CD4-positive, alpha-beta T cell treated with Interleukin-4 for 1 hour (primary cell): ENCODE data around the gene IGBP1.
A peak's percentile ranks its signal among the peaks of the same experiment; 100 is the strongest.
"Not testable (repeated sequence)": the region's sequence is repeated elsewhere in the genome, so short reads cannot be mapped to it uniquely, and the experiment has no call there.

Experiments used
- DNase-seq, 2 donors: peaks; one replicate each; pipeline ENCODE4 v3.0.0-alpha.2; 2020 to 2022

IGBP1 gene

GRCh38 chrX:70168238-70169188 lies 35.3 kb downstream of the IGBP1 start:
- no peak for DNase-seq

- no peak for DNase-seq
Measured at GRCh38 chrX:70169281-70169680, 36.0 kb downstream of the IGBP1 start.

GRCh38 chrX:70171624-70172023 lies 38.4 kb downstream of the IGBP1 start:
- no peak for DNase-seq

- no peak for DNase-seq
Measured at GRCh38 chrX:70172221-70172620, 39.0 kb downstream of the IGBP1 start.

GRCh38 chrX:70172964-70173363 lies 39.7 kb downstream of the IGBP1 start:
- no peak for DNase-seq

GRCh38 chrX:70174754-70175153 lies 41.5 kb downstream of the IGBP1 start:
- DNase-seq: no peak

GRCh38 chrX:70175338-70175737 lies 42.1 kb downstream of the IGBP1 start:
- no peak for DNase-seq

- DNase-seq: no peak
Measured at GRCh38 chrX:70176938-70177533, 43.8 kb downstream of the IGBP1 start, which contains the start of gene DGAT2L6. TSS of gene DGAT2L6 (plus strand) at chrX:70177483. CDS start at chrX:70177583, 100 bp downstream.

GRCh38 chrX:70183091-70183490 lies 49.8 kb downstream of the IGBP1 start:
- DNase-seq: no peak

GRCh38 chrX:70190225-70190624 lies 57.0 kb downstream of the IGBP1 start:
- DNase-seq: no peak

- peak; percentile 61 to 72 for DNase-seq
Measured at GRCh38 chrX:70196961-70197720, 63.9 kb downstream of the IGBP1 start.

GRCh38 chrX:70201732-70202131 lies 68.5 kb downstream of the IGBP1 start:
- no peak for DNase-seq

GRCh38 chrX:70208479-70208878 lies 75.2 kb downstream of the IGBP1 start:
- DNase-seq: no peak

- not testable (repeated sequence) for DNase-seq
Measured at GRCh38 chrX:70209570-70209969, 76.3 kb downstream of the IGBP1 start.
